Stimulated activated memory B cell treated with anti-CD40 and anti-IgM and Interleukin-4, amounts not matched to agents 10 μg/mL and 1 μg/mL and 100 μg/mL, for 72 hours (primary cell): ENCODE data around the gene PTPRN2.
A peak's percentile ranks its signal among the peaks of the same experiment; 100 is the strongest.
"Not testable (repeated sequence)": the region's sequence is repeated elsewhere in the genome, so short reads cannot be mapped to it uniquely, and the experiment has no call there.

ENCODE experiments used
- ATAC-seq: fragments of 150-1000 bp; cut with Tn5 transposase; 2 replicates; pipeline ENCODE4 v1.10.0; 2021
- H3K27ac Mint-ChIP-seq: one replicate; pipeline ENCODE4 v1.8.0; 2022; ENCODE audit warnings: mild to moderate bottlenecking, mixed read lengths
- H3K27me3 Mint-ChIP-seq: one replicate; pipeline ENCODE4 v1.8.0; 2022; ENCODE audit warnings: mixed read lengths
- H3K36me3 Mint-ChIP-seq: one replicate; pipeline ENCODE4 v1.8.0; 2022; ENCODE audit warnings: mixed read lengths
- H3K4me1 Mint-ChIP-seq: one replicate; pipeline ENCODE4 v1.8.0; 2022; ENCODE audit warnings: mixed read lengths
- H3K4me3 Mint-ChIP-seq: one replicate; pipeline ENCODE4 v1.8.0; 2022; ENCODE audit warnings: mild to moderate bottlenecking, moderate library complexity, mixed read lengths
- H3K9me3 Mint-ChIP-seq: one replicate; pipeline ENCODE4 v1.8.0; 2022; ENCODE audit warnings: mixed read lengths

The PTPRN2 gene

GRCh38 chr7:158541346-158542010 is 46.1 kb downstream of the PTPRN2 start:
- Mint-ChIP-seq H3K4me3 (peak overlapping the region; percentile 45), H3K27ac (peak overlapping the region; percentile 67), H3K36me3 (no peaks in the 10 kb centered on the region), H3K27me3 (no peaks in the 10 kb centered on the region), H3K9me3 (no peaks in the 10 kb centered on the region), H3K4me1 (peaks cover 10% of the 10 kb centered on the region)
- ATAC-seq, result peak; percentile 85

- H3K4me1 Mint-ChIP-seq, result peaks cover 10% of the 10 kb centered on the region
Observed at GRCh38 chr7:158539711-158540146, 47.9 kb downstream of the PTPRN2 start.

GRCh38 chr7:158538156-158538946 is 49.3 kb downstream of the PTPRN2 start:
- ATAC-seq, result no peak
- peaks cover 10% of the 10 kb centered on the region for H3K4me1 Mint-ChIP-seq
- H3K27me3 Mint-ChIP-seq, result peaks cover 14% of the 10 kb centered on the region
- H3K36me3 Mint-ChIP-seq, result no peaks in the 10 kb centered on the region
- H3K4me3 Mint-ChIP-seq, result no peak overlapping the region
- peaks cover 7% of the 10 kb centered on the region for H3K9me3 Mint-ChIP-seq
- H3K27ac Mint-ChIP-seq, result no peak overlapping the region

More at GRCh38 chr7:158539711-158540146, 47.9 kb downstream of the PTPRN2 start:
- no peak for ATAC-seq
- H3K9me3 Mint-ChIP-seq, result peaks cover 4% of the 10 kb centered on the region
- H3K36me3 Mint-ChIP-seq, result no peaks in the 10 kb centered on the region
- peaks cover 6% of the 10 kb centered on the region for H3K27me3 Mint-ChIP-seq
- no peak overlapping the region for H3K4me3 Mint-ChIP-seq
- no peak overlapping the region for H3K27ac Mint-ChIP-seq

- no peak overlapping the region for H3K4me3 Mint-ChIP-seq
- H3K27ac Mint-ChIP-seq, result no peak overlapping the region
- peaks cover 23% of the 10 kb centered on the region for H3K27me3 Mint-ChIP-seq
- no peaks in the 10 kb centered on the region for H3K36me3 Mint-ChIP-seq
- H3K9me3 Mint-ChIP-seq, result peaks cover 7% of the 10 kb centered on the region
- no peak for ATAC-seq
- peaks cover 18% of the 10 kb centered on the region for H3K4me1 Mint-ChIP-seq
Observed at GRCh38 chr7:158537516-158537882, 50.1 kb downstream of the PTPRN2 start.

GRCh38 chr7:158536871-158537515 is 50.6 kb downstream of the PTPRN2 start:
- no peak overlapping the region for H3K27ac Mint-ChIP-seq
- peaks cover 19% of the 10 kb centered on the region for H3K4me1 Mint-ChIP-seq
- H3K9me3 Mint-ChIP-seq, result peaks cover 7% of the 10 kb centered on the region
- H3K36me3 Mint-ChIP-seq, result no peaks in the 10 kb centered on the region
- no peak overlapping the region for H3K4me3 Mint-ChIP-seq
- no peak for ATAC-seq
- peaks cover 28% of the 10 kb centered on the region for H3K27me3 Mint-ChIP-seq

- H3K27me3 Mint-ChIP-seq, result peaks cover 36% of the 10 kb centered on the region
- no peak overlapping the region for H3K4me3 Mint-ChIP-seq
- peaks cover 9% of the 10 kb centered on the region for H3K4me1 Mint-ChIP-seq
- no peak for ATAC-seq
- H3K27ac Mint-ChIP-seq, result no peak overlapping the region
- H3K36me3 Mint-ChIP-seq, result no peaks in the 10 kb centered on the region
- peaks cover 7% of the 10 kb centered on the region for H3K9me3 Mint-ChIP-seq
Observed at GRCh38 chr7:158535079-158535478, 52.5 kb downstream of the PTPRN2 start.

GRCh38 chr7:158534598-158534997 is 53.0 kb downstream of the PTPRN2 start:
- no peak overlapping the region for H3K4me3 Mint-ChIP-seq
- ATAC-seq, result no peak
- H3K9me3 Mint-ChIP-seq, result peaks cover 7% of the 10 kb centered on the region
- peaks cover 37% of the 10 kb centered on the region for H3K27me3 Mint-ChIP-seq
- H3K4me1 Mint-ChIP-seq, result peaks cover 9% of the 10 kb centered on the region
- no peak overlapping the region for H3K27ac Mint-ChIP-seq
- no peaks in the 10 kb centered on the region for H3K36me3 Mint-ChIP-seq

GRCh38 chr7:158534134-158534515 is 53.5 kb downstream of the PTPRN2 start:
- not testable (repeated sequence) for H3K27ac Mint-ChIP-seq, H3K4me1 Mint-ChIP-seq, H3K9me3 Mint-ChIP-seq, H3K36me3 Mint-ChIP-seq, H3K4me3 Mint-ChIP-seq, ATAC-seq
- peaks cover 37% of the 10 kb centered on the region for H3K27me3 Mint-ChIP-seq

- Mint-ChIP-seq H3K27ac (no peak overlapping the region), H3K36me3 (no peaks in the 10 kb centered on the region), H3K9me3 (peaks cover 7% of the 10 kb centered on the region), H3K27me3 (peaks cover 37% of the 10 kb centered on the region), H3K4me3 (no peak overlapping the region), H3K4me1 (peaks cover 9% of the 10 kb centered on the region)
- ATAC-seq, result no peak
Observed at GRCh38 chr7:158533386-158534133, 54.1 kb downstream of the PTPRN2 start.

- Mint-ChIP-seq H3K27me3 (peaks cover 45% of the 10 kb centered on the region), H3K4me3 (no peak overlapping the region), H3K27ac (no peak overlapping the region), H3K36me3 (no peaks in the 10 kb centered on the region), H3K4me1 (peaks cover 9% of the 10 kb centered on the region), H3K9me3 (peaks cover 7% of the 10 kb centered on the region)
- no peak for ATAC-seq
Observed at GRCh38 chr7:158532093-158532627, 55.5 kb downstream of the PTPRN2 start.

GRCh38 chr7:158531661-158532060 is 56.0 kb downstream of the PTPRN2 start:
- Mint-ChIP-seq H3K27me3 (peaks cover 50% of the 10 kb centered on the region), H3K4me1 (peaks cover 9% of the 10 kb centered on the region), H3K9me3 (peaks cover 7% of the 10 kb centered on the region)

GRCh38 chr7:158530800-158531609 is 56.6 kb downstream of the PTPRN2 start:
- H3K27me3 Mint-ChIP-seq, result peaks cover 56% of the 10 kb centered on the region
- H3K9me3 Mint-ChIP-seq, result peaks cover 7% of the 10 kb centered on the region
- ATAC-seq, result no peak
- H3K27ac Mint-ChIP-seq, result no peak overlapping the region
- no peak overlapping the region for H3K4me3 Mint-ChIP-seq
- H3K36me3 Mint-ChIP-seq, result no peaks in the 10 kb centered on the region
- peaks cover 9% of the 10 kb centered on the region for H3K4me1 Mint-ChIP-seq

More at GRCh38 chr7:158531661-158532060, 56.0 kb downstream of the PTPRN2 start:
- no peak overlapping the region for H3K4me3 Mint-ChIP-seq
- no peak overlapping the region for H3K27ac Mint-ChIP-seq
- no peaks in the 10 kb centered on the region for H3K36me3 Mint-ChIP-seq
- no peak for ATAC-seq

- Mint-ChIP-seq H3K27me3 (peaks cover 54% of the 10 kb centered on the region), H3K36me3 (no peaks in the 10 kb centered on the region)
- ATAC-seq, result no peak
Observed at GRCh38 chr7:158529181-158530096, 58.2 kb downstream of the PTPRN2 start.

More at GRCh38 chr7:158529181-158530096, 58.2 kb downstream of the PTPRN2 start:
- Mint-ChIP-seq H3K4me1 (peaks cover 9% of the 10 kb centered on the region), H3K27ac (no peak overlapping the region), H3K4me3 (no peak overlapping the region), H3K9me3 (peaks cover 2% of the 10 kb centered on the region)
